ENCODE data around the gene RPIA. TPM values are rescaled to one million over a fixed set of nuclear protein-coding genes. Genes with fewer than 3 reads are reported as not detected.

RPIA gene
- total RNA-seq, 1 donor from 2014 or later, result 15.0 TPM

GRCh38 chr2:88684519-88684918 is 7.0 kb upstream of the RPIA start:
- no peak for TF ChIP-seq CTCF (IDR thresholded peaks at IDR 0.05)

GRCh38 chr2:88686320-88686719 is 5.2 kb upstream of the RPIA start:
- H3K9me3 Mint-ChIP-seq (ENCODE audit: unreplicated experiment), result peaks cover 25% of the 10 kb centered on the region
- TF ChIP-seq CTCF (IDR thresholded peaks at IDR 0.05), result no peak
- no peak for DNase-seq (ENCODE audit: extremely low spot score, unreplicated experiment)
- H3K36me3 Mint-ChIP-seq (ENCODE audit: unreplicated experiment), result no peaks in the 10 kb centered on the region
- peaks cover 13% of the 10 kb centered on the region for H3K4me1 Mint-ChIP-seq (ENCODE audit: unreplicated experiment)
- H3K4me3 Mint-ChIP-seq (ENCODE audit: unreplicated experiment), result no peak overlapping the region
- no peaks in the 10 kb centered on the region for H3K27me3 Mint-ChIP-seq (ENCODE audit: unreplicated experiment)
- H3K27ac Mint-ChIP-seq (ENCODE audit: unreplicated experiment), result no peak overlapping the region

More at GRCh38 chr2:88684519-88684918, 7.0 kb upstream of the RPIA start:
- Mint-ChIP-seq H3K9me3 (ENCODE audit: unreplicated experiment) (peaks cover 24% of the 10 kb centered on the region), H3K27ac (ENCODE audit: unreplicated experiment) (no peak overlapping the region), H3K4me1 (ENCODE audit: unreplicated experiment) (no peaks in the 10 kb centered on the region), H3K36me3 (ENCODE audit: unreplicated experiment) (no peaks in the 10 kb centered on the region), H3K4me3 (ENCODE audit: unreplicated experiment) (no peak overlapping the region), H3K27me3 (ENCODE audit: unreplicated experiment) (no peaks in the 10 kb centered on the region)
- DNase-seq (ENCODE audit: extremely low spot score, unreplicated experiment), result no peak

- H3K36me3 Mint-ChIP-seq (ENCODE audit: unreplicated experiment), result no peaks in the 10 kb centered on the region
- peaks cover 17% of the 10 kb centered on the region for H3K4me1 Mint-ChIP-seq (ENCODE audit: unreplicated experiment)
- H3K4me3 Mint-ChIP-seq (ENCODE audit: unreplicated experiment), result no peak overlapping the region
- H3K27ac Mint-ChIP-seq (ENCODE audit: unreplicated experiment), result no peak overlapping the region
- no peak for DNase-seq (ENCODE audit: extremely low spot score, unreplicated experiment)
- H3K9me3 Mint-ChIP-seq (ENCODE audit: unreplicated experiment), result peaks cover 25% of the 10 kb centered on the region
- H3K27me3 Mint-ChIP-seq (ENCODE audit: unreplicated experiment), result no peaks in the 10 kb centered on the region
- no peak for TF ChIP-seq CTCF (IDR thresholded peaks at IDR 0.05)
These were observed 4.1 kb upstream of the RPIA start for GRCh38 chr2:88687384-88687783.

DNA sequence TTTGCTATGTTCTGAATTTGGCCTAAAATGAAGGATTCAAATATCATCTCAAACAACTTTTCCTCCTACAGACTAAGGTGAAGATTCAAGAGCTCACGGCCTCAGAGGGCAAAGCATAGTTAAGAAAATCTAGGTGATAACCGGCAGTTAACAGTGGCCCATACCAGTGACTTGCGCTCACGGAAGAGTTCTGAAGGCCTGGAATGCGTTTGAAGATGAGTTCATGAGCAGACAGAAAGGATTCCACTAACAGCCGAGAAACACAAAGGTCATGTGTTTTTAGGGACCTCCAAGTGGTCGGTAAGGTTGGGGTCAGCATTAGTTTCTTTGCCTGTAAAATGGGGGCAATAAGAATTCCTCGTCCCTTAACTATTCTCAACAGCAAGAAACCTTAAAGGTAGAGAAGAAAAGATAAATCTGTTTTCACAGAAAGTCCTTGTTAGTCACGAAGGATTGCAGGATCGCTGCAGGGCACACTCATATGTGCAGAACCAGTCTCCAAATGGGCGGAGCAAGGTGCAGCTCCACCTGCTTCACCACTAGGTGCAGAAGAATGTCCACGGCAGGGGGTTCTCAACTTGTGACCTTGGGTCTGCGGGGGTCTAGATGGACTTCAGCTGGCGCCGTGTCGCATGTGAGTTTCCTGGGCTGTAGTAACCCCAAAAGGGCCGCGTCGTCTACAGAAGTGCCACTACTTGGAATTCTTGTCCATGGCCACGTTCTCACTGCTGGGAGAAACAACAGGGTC is 708 bp upstream of the RPIA start:
- H3K4me3 Mint-ChIP-seq (ENCODE audit: unreplicated experiment), result peak overlapping the region; percentile 92
- peaks cover 3% of the 10 kb centered on the region for H3K9me3 Mint-ChIP-seq (ENCODE audit: unreplicated experiment)
- H3K27ac Mint-ChIP-seq (ENCODE audit: unreplicated experiment), result peak overlapping the region; percentile 77
- TF ChIP-seq CTCF (IDR thresholded peaks at IDR 0.05), result no peak
- no peak for DNase-seq (ENCODE audit: extremely low spot score, unreplicated experiment)
- H3K27me3 Mint-ChIP-seq (ENCODE audit: unreplicated experiment), result no peaks in the 10 kb centered on the region
- no peaks in the 10 kb centered on the region for H3K36me3 Mint-ChIP-seq (ENCODE audit: unreplicated experiment)
- peaks cover 29% of the 10 kb centered on the region for H3K4me1 Mint-ChIP-seq (ENCODE audit: unreplicated experiment)

DNA sequence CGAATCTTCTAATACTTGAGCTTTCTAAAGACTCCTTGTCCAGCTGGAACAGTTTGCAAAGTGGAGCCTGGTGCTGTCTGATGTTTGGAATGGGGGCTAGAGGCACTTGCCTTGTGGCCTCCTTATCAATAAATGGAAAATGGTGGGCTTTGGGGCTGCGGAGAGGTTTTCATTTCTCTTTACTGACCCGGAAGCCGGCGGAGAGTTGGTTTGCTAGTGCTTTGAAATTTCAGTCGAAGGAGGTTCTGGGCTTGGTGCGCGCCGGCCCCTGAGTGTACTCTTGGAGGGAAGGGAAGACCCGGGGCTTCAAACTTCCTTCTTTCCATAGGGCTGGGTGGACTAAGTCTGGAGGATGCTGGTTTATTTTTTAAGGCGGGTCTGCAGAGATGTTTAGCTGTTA is 714 bp downstream of the RPIA start:
- H3K36me3 Mint-ChIP-seq (ENCODE audit: unreplicated experiment), result no peaks in the 10 kb centered on the region
- peaks cover 3% of the 10 kb centered on the region for H3K9me3 Mint-ChIP-seq (ENCODE audit: unreplicated experiment)
- H3K4me1 Mint-ChIP-seq (ENCODE audit: unreplicated experiment), result peaks cover 29% of the 10 kb centered on the region
- peak overlapping the region; percentile 74 for H3K27ac Mint-ChIP-seq (ENCODE audit: unreplicated experiment)
- H3K4me3 Mint-ChIP-seq (ENCODE audit: unreplicated experiment), result peak overlapping the region; percentile 92
- no peak for DNase-seq (ENCODE audit: extremely low spot score, unreplicated experiment)
- H3K27me3 Mint-ChIP-seq (ENCODE audit: unreplicated experiment), result no peaks in the 10 kb centered on the region
- no peak for TF ChIP-seq CTCF (IDR thresholded peaks at IDR 0.05)

Data from osteocyte (in vitro differentiated cells).